Fibroblast of villous mesenchyme (primary cell): ENCODE data around the gene TTLL8. TPM values are rescaled to one million over a fixed set of nuclear protein-coding genes. Genes with fewer than 3 reads are reported as not detected.

Experiments
- DNase-seq: peaks from one replicate; pipeline ENCODE4 v3.0.0-alpha.2; 2010; ENCODE audit warnings: low read depth
- H3K4me3 ChIP-seq: 2 replicates; pipeline ENCODE4 v1.5.1; 2011; ENCODE audit warnings: low read depth, mild to moderate bottlenecking, low read length
- total RNA-seq: library from RNA; depleted of rRNA; stranded (reverse); fragments of >200 nt; gene quantifications from 2 replicates; pipeline ENCODE4 v1.2.3, GENCODE V29; 2012
- TF ChIP-seq, protein P1 (sequence below): IDR thresholded peaks from 2 replicates; pipeline ENCODE4 v1.5.1; 2012; ENCODE audit warnings: low read depth, mild to moderate bottlenecking, low read length; ENCODE audit not compliant: insufficient read depth

Gene TTLL8
- total RNA-seq, 1 donor, result not detected

DNA sequence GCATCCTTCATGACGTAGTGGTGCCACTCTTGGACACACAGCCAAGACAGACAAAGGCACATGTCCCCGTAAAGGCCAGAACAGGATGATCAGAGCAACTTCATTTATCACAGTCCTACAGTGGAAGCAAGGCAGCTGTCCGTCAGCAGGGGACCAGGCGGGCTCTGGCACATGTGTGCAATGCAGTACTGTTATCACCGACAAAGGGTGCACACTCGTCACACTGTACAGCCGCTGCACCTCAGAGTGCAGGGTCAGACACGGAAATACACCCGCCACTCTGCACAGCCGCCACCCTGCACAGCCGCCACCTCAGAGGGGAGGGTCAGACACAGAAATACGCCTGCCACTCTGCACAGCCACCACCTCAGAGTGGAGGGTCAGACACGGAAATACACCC, 32.1 kb downstream of the TTLL8 start:
- no peak for DNase-seq

DNA sequence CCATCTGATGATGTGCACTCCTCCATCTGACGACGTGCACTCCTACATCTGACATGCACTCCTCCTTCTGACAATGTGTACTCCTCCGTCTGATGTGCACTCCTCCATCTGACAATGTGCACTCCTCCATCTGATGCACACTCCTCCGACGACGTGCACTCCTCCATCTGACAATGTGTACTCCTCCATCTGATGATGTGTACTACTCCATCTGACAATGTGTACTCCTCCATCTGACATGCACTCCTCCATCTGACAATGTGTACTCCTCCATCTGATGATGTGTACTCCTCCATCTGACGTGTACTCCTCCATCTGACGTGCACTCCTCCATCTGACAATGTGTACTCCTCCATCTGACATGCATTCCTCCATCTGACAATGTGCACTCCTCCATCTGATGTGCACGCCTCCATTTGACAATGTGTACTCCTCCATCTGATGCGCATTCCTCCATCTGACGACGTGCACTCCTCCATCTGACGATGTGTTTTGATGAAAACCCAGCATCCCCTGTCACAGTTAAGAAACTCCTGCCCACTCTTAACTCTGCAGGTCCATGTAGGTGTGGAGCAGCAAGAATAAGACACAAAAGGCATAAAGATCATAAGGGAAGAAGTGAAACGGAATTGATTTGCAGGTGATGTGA, 35.8 kb downstream of the TTLL8 start:
- H3K4me3 ChIP-seq, result no peak overlapping the region
- DNase-seq, result no peak
- TF ChIP-seq, protein P1, sequence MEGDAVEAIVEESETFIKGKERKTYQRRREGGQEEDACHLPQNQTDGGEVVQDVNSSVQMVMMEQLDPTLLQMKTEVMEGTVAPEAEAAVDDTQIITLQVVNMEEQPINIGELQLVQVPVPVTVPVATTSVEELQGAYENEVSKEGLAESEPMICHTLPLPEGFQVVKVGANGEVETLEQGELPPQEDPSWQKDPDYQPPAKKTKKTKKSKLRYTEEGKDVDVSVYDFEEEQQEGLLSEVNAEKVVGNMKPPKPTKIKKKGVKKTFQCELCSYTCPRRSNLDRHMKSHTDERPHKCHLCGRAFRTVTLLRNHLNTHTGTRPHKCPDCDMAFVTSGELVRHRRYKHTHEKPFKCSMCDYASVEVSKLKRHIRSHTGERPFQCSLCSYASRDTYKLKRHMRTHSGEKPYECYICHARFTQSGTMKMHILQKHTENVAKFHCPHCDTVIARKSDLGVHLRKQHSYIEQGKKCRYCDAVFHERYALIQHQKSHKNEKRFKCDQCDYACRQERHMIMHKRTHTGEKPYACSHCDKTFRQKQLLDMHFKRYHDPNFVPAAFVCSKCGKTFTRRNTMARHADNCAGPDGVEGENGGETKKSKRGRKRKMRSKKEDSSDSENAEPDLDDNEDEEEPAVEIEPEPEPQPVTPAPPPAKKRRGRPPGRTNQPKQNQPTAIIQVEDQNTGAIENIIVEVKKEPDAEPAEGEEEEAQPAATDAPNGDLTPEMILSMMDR, result no peak

More for the DNA sequence above, 32.1 kb downstream of the TTLL8 start:
- no peak overlapping the region for H3K4me3 ChIP-seq
- TF ChIP-seq, protein P1, result no peak

DNA sequence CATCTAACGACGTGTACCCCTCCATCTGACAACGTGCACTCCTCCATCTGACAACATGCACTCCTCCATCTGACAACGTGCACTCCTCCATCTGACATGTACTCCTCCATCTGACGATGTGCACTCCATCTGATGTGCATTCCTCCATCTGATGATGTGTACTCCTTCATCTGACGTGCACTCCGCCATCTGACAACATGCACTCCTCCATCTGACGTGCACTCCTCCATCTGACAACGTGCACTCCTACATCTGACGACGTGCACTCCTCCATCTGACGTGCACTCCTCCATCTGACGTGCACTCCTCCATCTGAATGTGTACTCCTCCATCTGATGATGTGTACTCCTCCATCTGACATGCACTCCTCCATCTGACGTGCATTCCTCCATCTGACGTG, 37.5 kb downstream of the TTLL8 start:
- no peak overlapping the region for H3K4me3 ChIP-seq
- TF ChIP-seq, protein P1, result no peak
- no peak for DNase-seq

DNA sequence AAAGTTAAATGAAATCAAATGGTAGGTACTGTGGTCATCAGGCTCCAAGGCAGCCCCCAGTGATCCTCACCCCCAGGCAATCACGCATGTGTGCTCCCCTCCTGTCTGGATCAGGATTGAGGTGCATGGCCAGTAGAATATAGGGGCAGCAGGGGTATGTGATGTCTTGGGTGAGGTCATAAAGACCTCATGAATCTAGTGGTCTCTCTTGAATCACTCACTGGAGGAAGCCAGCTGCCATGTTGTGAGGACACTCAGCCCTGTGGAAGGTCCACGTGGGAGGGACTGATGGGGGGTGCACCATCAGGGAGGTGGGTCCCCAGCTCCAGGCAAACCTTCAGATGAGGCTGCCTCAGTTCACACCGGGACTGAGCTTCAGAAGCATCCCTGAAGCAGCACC, 38.8 kb downstream of the TTLL8 start:
- no peak overlapping the region for H3K4me3 ChIP-seq
- DNase-seq, result no peak
- TF ChIP-seq, protein P1, result no peak

DNA sequence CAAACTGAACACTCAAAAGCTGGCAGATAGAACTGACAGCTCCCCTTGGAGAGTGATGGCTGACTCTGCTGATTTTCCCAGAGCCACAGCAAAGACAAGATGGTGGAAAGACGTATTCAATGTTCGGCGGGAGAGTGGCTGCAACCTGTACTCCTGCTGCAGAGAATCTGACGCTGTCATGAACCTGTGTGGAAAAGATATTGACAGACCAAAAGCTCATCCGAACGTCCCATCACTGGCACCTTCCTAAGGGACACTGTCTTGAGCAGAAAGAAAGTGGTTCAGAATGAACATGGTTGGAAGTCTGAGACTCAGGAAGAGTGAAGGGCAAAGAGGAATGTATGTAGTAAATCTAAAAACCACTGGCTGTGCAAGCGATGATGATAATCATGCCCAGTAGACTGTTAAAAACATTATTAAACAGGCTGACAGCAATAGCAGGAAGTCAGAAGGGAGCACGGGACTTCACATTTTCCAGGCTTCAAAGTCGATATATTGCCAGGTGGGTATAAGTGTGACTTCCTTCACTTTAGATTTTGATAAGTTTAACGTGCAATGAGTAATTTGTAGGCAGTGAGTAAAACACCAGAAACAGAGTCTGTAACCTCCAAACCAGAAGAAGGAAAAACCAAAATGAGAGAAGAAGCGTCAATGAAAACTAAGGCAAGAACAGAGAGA, 39.4 kb downstream of the TTLL8 start:
- H3K4me3 ChIP-seq, result no peak overlapping the region
- DNase-seq, result no peak
- TF ChIP-seq, protein P1, result no peak

DNA sequence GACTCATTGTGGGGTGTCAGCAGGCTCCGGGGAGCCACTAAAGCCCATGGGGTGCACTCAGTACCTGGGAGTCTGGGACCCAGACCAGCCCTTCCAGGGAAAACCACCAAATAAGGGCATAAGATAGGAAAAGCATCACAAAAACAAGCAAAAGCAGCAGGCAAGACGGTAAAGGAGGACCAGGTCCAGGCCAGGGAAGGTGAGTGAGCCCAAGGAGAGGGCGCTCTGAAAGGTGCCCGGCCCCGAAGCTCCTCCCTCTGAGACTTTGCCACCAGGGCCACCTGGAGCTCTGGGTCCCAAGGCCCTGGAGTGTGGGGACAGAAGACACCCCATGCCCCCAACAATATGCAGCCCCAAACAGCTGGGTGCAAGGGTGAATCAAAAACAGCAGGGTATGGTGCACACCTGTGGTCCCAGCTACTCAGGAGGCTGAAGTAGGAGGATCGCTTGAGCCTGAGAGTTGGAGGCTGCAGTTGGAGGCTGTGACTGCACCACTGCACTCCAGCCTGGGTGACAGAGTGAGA, 40.3 kb downstream of the TTLL8 start:
- DNase-seq, result no peak
- no peak overlapping the region for H3K4me3 ChIP-seq
- TF ChIP-seq, protein P1, result no peak
